H1 (cell line): ENCODE results near the gene RNF149. TPM values are rescaled to one million over a fixed set of nuclear protein-coding genes. Genes with fewer than 3 reads are reported as not detected.

Experiments used
- ASH2L ChIP-seq: fragments of 200-600, 300-600 bp; sonication (generic); IDR thresholded peaks from one replicate; pipeline ENCODE4 v1.7.1; 2017; ENCODE audit warnings: low read length
- ATF3 ChIP-seq: IDR thresholded peaks from 2 replicates; pipeline ENCODE4 v1.6.1; 2011; ENCODE audit warnings: low read depth, mild to moderate bottlenecking, low read length; ENCODE audit not compliant: insufficient read depth
- BRCA1 ChIP-seq: IDR thresholded peaks from 2 replicates; pipeline ENCODE4 v1.6.1; 2012; ENCODE audit warnings: low read depth, low read length, improper control_type of control experiment
- CBX8 ChIP-seq: fragments of 300-800, 300-1000 bp; sonication (generic); IDR thresholded peaks from 2 replicates; pipeline ENCODE4 v1.7.1; 2016; ENCODE audit warnings: low read depth, low read length, borderline replicate concordance
- CEBPB ChIP-seq: IDR thresholded peaks from 2 replicates; pipeline ENCODE4 v1.6.1; 2012; ENCODE audit warnings: low read depth, low read length
- CTCF ChIP-seq, 3 experiments: IDR thresholded peaks; 1 replicate in 2 of 3; 2 replicates in 1 of 3; pipeline versions ENCODE4 v1.5.1 to v1.6.1; 2011; ENCODE audit warnings: low read length in 3 of 3, mild to moderate bottlenecking in 3 of 3, inconsistent platforms in 2 of 3, low read depth in 1 of 3, moderate library complexity in 1 of 3; ENCODE audit not compliant: insufficient read depth in 1 of 3; ENCODE audit errors: control extremely low read depth in 1 of 3
- EGR1 ChIP-seq: IDR thresholded peaks from 2 replicates; pipeline ENCODE4 v1.6.1; 2011; ENCODE audit warnings: low read depth, low read length, borderline replicate concordance
- EP300 ChIP-seq, 2 experiments: IDR thresholded peaks; 1 replicate in 1 of 2; 2 replicates in 1 of 2; pipeline ENCODE4 v1.6.1; 2011 to 2012; ENCODE audit warnings: low read depth in 2 of 2, low read length in 2 of 2, mild to moderate bottlenecking in 2 of 2, borderline replicate concordance in 1 of 2, inconsistent platforms in 1 of 2, moderate library complexity in 1 of 2
- KDM1A ChIP-seq: fragments of 200-600, 300-600 bp; sonication (generic); IDR thresholded peaks from 2 replicates; pipeline ENCODE4 v1.7.1; 2016; ENCODE audit warnings: mild to moderate bottlenecking, low read length, borderline replicate concordance
- MAX ChIP-seq: IDR thresholded peaks from 2 replicates; pipeline ENCODE4 v1.6.1; 2012; ENCODE audit warnings: inconsistent platforms
- POLR2A ChIP-seq, 2 experiments: IDR thresholded peaks; 1 replicate in 1 of 2; 2 replicates in 1 of 2; pipeline ENCODE4 v1.6.1; 2011; ENCODE audit warnings: low read depth in 2 of 2, low read length in 2 of 2, mild to moderate bottlenecking in 2 of 2; ENCODE audit errors: control extremely low read depth in 1 of 2
- RFX5 ChIP-seq: IDR thresholded peaks from 2 replicates; pipeline ENCODE4 v1.6.1; 2011; ENCODE audit warnings: low read depth, low read length, improper control_type of control experiment, borderline replicate concordance
- RXRA ChIP-seq: IDR thresholded peaks from 2 replicates; pipeline ENCODE4 v1.6.1; 2011; ENCODE audit warnings: low read depth, mild to moderate bottlenecking, low read length, moderate library complexity; ENCODE audit not compliant: insufficient read depth
- polyA plus RNA-seq, 7 experiments: library from polyadenylated mRNA; depleted of rRNA in 3 of 7; stranded (reverse) in 5 of 7; unstranded in 2 of 7; fragments of >200 nt in 5 of 7; fragments of 200-250 nt in 2 of 7; gene quantifications; 1 replicate in 5 of 7; 2 replicates in 1 of 7; 4 replicates in 1 of 7; pipeline versions ENCODE4 v1.2.1 to v1.2.3, GENCODE V29; 2011 to 2013; ENCODE audit warnings: missing spikeins in 2 of 7, mixed read lengths in 2 of 7
- total RNA-seq: library from RNA; stranded (reverse); fragmentation: NEBNext Ultra II Directional; extraction: Animal tissue kit (Norgen Biotek cat#: 25700); gene quantifications from 2 replicates; pipeline ENCODE4 v1.2.1, GENCODE V29; 2021

The RNF149 gene
- total and polyA plus RNA-seq, 2 of the 8 experiments (the other 6 are each of a cell fraction or from before 2014, with no cell fraction given): 16.6 to 28.2 TPM

- TF ChIP-seq ATF3 (no peak), BRCA1 (no peak), CTCF (IDR thresholded peaks at IDR 0.05; ENCODE audit: control extremely low read depth in 1 of 3, insufficient read depth in 1 of 3, low read depth in 1 of 3, low read length in 3 of 3) (no peak), RFX5 (no peak), ASH2L (peak; percentile 37), EP300 (IDR thresholded peaks at IDR 0.05; ENCODE audit: borderline replicate concordance in 1 of 2, low read depth in 2 of 2, low read length in 2 of 2) (no peak), CEBPB (no peak), CBX8 (no peak), RXRA (no peak), EGR1 (no peak), KDM1A (no peak), MAX (0 out of 2 replicates have a peak, but pooled peaks have one; percentile 31), POLR2A (IDR thresholded peaks at IDR 0.05; ENCODE audit: control extremely low read depth in 1 of 2, low read depth in 2 of 2, low read length in 2 of 2) (peak in 1 of 2 experiments; percentile 35; a peak in 1 of 3 replicates)
Measured at GRCh38 chr2:101330253-101330933, 21.9 kb upstream of the RNF149 start (continued).
